Osteocyte (in vitro differentiated cells): Measurements from ENCODE around the gene TLR1. TPM values are rescaled to one million over a fixed set of nuclear protein-coding genes. Genes with fewer than 3 reads are reported as not detected.

ENCODE experiments used
- DNase-seq: peaks from one replicate; pipeline ENCODE4 v3.0.0; 2021; ENCODE audit warnings: mixed read lengths; ENCODE audit not compliant: unreplicated experiment; ENCODE audit errors: extremely low spot score
- H3K27ac Mint-ChIP-seq: one replicate; pipeline ENCODE4 v1.8.0; 2021; ENCODE audit warnings: mild to moderate bottlenecking, mixed read lengths; ENCODE audit not compliant: unreplicated experiment
- H3K27me3 Mint-ChIP-seq: one replicate; pipeline ENCODE4 v1.8.0; 2021; ENCODE audit warnings: mixed read lengths; ENCODE audit not compliant: unreplicated experiment
- H3K36me3 Mint-ChIP-seq: one replicate; pipeline ENCODE4 v1.8.0; 2021; ENCODE audit warnings: mixed read lengths; ENCODE audit not compliant: unreplicated experiment
- H3K4me1 Mint-ChIP-seq: one replicate; pipeline ENCODE4 v1.8.0; 2021; ENCODE audit warnings: mixed read lengths; ENCODE audit not compliant: unreplicated experiment
- H3K4me3 Mint-ChIP-seq: one replicate; pipeline ENCODE4 v1.8.0; 2021; ENCODE audit warnings: mild to moderate bottlenecking, moderate library complexity, mixed read lengths; ENCODE audit not compliant: unreplicated experiment
- H3K9me3 Mint-ChIP-seq: one replicate; pipeline ENCODE4 v1.8.0; 2021; ENCODE audit warnings: mixed read lengths; ENCODE audit not compliant: unreplicated experiment
- long read RNA-seq: library from polyadenylated mRNA; unstranded; transcript quantifications from one replicate; pipeline ENCODE4 v2.0.0, GENCODE V29; 2021
- total RNA-seq: library from RNA; stranded (reverse); gene quantifications from 2 replicates; pipeline ENCODE4 v1.2.1, GENCODE V29; 2021
- TF ChIP-seq, protein P1 (sequence below): fragments of 200-600 bp; sonication (generic); IDR thresholded peaks from 2 replicates; pipeline ENCODE4 v1.5.0; 2021; ENCODE audit warnings: antibody characterized with exemption, mild to moderate bottlenecking, moderate library complexity

Gene TLR1, protein sequence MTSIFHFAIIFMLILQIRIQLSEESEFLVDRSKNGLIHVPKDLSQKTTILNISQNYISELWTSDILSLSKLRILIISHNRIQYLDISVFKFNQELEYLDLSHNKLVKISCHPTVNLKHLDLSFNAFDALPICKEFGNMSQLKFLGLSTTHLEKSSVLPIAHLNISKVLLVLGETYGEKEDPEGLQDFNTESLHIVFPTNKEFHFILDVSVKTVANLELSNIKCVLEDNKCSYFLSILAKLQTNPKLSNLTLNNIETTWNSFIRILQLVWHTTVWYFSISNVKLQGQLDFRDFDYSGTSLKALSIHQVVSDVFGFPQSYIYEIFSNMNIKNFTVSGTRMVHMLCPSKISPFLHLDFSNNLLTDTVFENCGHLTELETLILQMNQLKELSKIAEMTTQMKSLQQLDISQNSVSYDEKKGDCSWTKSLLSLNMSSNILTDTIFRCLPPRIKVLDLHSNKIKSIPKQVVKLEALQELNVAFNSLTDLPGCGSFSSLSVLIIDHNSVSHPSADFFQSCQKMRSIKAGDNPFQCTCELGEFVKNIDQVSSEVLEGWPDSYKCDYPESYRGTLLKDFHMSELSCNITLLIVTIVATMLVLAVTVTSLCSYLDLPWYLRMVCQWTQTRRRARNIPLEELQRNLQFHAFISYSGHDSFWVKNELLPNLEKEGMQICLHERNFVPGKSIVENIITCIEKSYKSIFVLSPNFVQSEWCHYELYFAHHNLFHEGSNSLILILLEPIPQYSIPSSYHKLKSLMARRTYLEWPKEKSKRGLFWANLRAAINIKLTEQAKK
- total RNA-seq, result 0.42 and 0.48 TPM in 2 replicates
- long read RNA-seq, partial matches to known transcripts, result 0 of 3 reads
- long read RNA-seq, other reads (novel, unspliced or antisense), result 2 of 3 reads

DNA sequence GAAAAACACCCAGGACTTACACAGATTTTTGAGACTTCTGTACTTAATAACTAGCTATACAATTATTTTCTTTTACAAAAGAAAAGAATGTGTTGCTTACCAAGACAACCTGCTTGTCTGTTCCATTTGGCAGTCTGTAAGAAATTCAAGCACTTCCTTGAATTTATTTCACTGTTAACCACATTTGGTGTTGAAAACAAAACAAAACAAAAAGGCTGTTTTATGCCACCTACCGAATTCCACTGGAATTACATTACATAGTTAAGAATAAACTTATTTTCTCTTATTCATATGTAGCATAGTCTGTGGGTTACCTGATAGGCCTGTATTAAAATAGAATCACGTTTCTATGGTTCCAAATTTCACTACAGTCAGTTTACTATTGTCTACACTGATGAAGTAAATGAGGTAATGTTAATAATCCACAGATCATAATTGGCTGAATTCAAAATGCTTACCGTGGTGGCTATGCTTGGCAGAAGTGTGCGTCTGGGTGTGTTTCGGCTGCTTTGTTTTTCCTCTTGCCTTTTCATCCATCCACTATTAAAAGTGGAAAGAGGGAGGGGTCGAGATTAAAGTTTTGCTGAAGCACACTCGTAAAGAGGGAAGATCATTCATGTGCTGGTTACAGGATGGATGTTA, at the start of gene TLR1:
TSS of gene TLR1 (minus strand) at position 138 of the 642 bp plus-strand sequence. CDS start 5,960 bp downstream, outside the sequence.
- Mint-ChIP-seq H3K36me3 (no peaks in the 10 kb centered on the region), H3K27ac (peak within 1 kb of the TSS; percentile 75), H3K4me3 (no peak within 1 kb of the TSS), H3K4me1 (peaks cover 20% of the 10 kb centered on the region), H3K27me3 (no peaks in the 10 kb centered on the region), H3K9me3 (no peaks in the 10 kb centered on the region)
- TF ChIP-seq, protein P1, sequence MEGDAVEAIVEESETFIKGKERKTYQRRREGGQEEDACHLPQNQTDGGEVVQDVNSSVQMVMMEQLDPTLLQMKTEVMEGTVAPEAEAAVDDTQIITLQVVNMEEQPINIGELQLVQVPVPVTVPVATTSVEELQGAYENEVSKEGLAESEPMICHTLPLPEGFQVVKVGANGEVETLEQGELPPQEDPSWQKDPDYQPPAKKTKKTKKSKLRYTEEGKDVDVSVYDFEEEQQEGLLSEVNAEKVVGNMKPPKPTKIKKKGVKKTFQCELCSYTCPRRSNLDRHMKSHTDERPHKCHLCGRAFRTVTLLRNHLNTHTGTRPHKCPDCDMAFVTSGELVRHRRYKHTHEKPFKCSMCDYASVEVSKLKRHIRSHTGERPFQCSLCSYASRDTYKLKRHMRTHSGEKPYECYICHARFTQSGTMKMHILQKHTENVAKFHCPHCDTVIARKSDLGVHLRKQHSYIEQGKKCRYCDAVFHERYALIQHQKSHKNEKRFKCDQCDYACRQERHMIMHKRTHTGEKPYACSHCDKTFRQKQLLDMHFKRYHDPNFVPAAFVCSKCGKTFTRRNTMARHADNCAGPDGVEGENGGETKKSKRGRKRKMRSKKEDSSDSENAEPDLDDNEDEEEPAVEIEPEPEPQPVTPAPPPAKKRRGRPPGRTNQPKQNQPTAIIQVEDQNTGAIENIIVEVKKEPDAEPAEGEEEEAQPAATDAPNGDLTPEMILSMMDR, result peak; percentile 61
- DNase-seq, result no peak

DNA sequence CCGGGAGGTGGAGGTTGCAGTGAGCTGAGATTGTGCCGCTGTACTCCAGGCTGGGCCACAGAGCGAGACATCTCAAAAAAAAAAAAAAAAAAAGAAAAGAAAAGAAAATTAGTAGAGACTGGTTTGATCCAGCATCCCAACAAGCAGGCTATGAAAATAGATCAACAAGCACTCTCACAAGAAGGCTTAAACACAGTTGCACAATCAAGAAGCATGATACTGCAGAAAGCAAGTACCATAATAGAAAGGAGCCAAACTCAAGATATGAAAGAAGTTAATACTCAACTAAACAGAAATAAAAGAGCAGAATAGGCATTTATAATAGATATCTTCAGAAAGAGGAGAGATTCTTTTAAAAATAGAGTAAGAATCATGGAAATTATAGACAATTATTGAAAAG, 41.4 kb upstream of the TLR1 start:
- Mint-ChIP-seq H3K9me3 (peaks cover 22% of the 10 kb centered on the region), H3K36me3 (peaks cover 9% of the 10 kb centered on the region), H3K27ac (no peak overlapping the region)

DNA sequence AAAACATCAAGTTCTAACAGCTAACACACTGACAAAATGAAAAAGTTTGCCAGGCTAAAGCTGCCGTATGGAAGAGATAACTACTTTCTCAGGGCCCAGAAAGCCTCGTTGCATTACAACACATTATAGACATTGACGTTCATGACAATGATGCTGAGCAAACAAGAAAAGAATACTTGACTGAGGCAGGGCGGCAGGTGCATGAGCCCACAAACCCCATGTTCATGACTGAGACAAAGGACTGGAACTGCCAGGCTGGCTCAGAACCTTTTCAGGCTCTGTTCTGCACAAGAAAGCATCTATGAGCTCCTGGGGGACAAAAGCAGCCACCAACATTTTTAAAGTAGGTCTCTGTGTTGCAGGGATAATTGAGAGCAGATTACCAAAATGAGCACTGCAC, 38.4 kb upstream of the TLR1 start:
- Mint-ChIP-seq H3K4me3 (no peak overlapping the region), H3K27ac (no peak overlapping the region), H3K36me3 (peaks cover 1% of the 10 kb centered on the region), H3K9me3 (peaks cover 7% of the 10 kb centered on the region), H3K4me1 (no peaks in the 10 kb centered on the region), H3K27me3 (no peaks in the 10 kb centered on the region)
- no peak for DNase-seq
- TF ChIP-seq, protein P1, result no peak

More for the DNA sequence above, 41.4 kb upstream of the TLR1 start:
- Mint-ChIP-seq H3K27me3 (no peaks in the 10 kb centered on the region), H3K4me3 (no peak overlapping the region), H3K4me1 (no peaks in the 10 kb centered on the region)
- no peak for DNase-seq
- TF ChIP-seq, protein P1, result no peak

DNA sequence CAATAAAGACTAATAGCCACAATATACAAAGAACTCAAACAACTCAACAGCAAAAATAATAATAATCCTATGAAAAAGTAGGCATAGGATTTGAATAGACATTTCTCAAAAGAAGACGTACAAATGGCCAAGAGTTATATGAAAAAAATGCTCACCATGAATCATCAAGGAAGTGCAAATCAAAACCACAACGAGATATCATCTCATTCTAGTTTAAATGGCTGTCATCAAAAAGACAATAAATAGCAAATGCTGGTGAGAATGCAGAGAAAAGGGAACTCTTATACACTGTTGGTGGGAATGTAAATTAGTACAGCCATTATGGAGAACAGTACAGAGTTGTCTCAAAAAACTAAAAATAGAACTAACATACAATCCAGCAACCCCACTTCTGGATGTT, 33.3 kb upstream of the TLR1 start:
- DNase-seq, result no peak
- no peak overlapping the region for H3K4me3 Mint-ChIP-seq
- peaks cover 28% of the 10 kb centered on the region for H3K9me3 Mint-ChIP-seq
- no peak overlapping the region for H3K27ac Mint-ChIP-seq
- no peaks in the 10 kb centered on the region for H3K4me1 Mint-ChIP-seq
- peaks cover 10% of the 10 kb centered on the region for H3K36me3 Mint-ChIP-seq
- no peaks in the 10 kb centered on the region for H3K27me3 Mint-ChIP-seq
- TF ChIP-seq, protein P1, result no peak
